WTC11 (cell line): Measurements from ENCODE around the gene RIOK2. TPM values are rescaled to one million over a fixed set of nuclear protein-coding genes. Genes with fewer than 3 reads are reported as not detected.

ENCODE experiments used
- ATAC-seq: fragments of 200-7000 bp; cut with Tn5 transposase; 2 replicates; pipeline ENCODE4 v1.10.0; 2021; ENCODE audit warnings: mild to moderate bottlenecking, moderate library complexity
- CTCF ChIA-PET: fragments of 300-600 bp; sonication (Branson Sonifier 250); formaldehyde crosslinking; loops from one replicate; lab custom pipeline; 2021; ENCODE audit warnings: antibody characterized with exemption; lab: Charles Lee
- POLR2A ChIA-PET: fragments of 350-600 bp; sonication (Branson Sonifier 250); formaldehyde crosslinking; loops from one replicate; lab custom pipeline; 2021; ENCODE audit warnings: antibody characterized with exemption; lab: Charles Lee
- DNase-seq: peaks from one replicate; pipeline ENCODE4 v3.0.0; 2021; ENCODE audit warnings: low spot score
- H3K27ac Mint-ChIP-seq: 2 replicates; pipeline ENCODE4 v1.8.0; 2021; ENCODE audit warnings: mixed read lengths
- H3K27me3 Mint-ChIP-seq: 2 replicates; pipeline ENCODE4 v1.8.0; 2021; ENCODE audit warnings: low read depth, mild to moderate bottlenecking, moderate library complexity, mixed read lengths
- H3K36me3 Mint-ChIP-seq: 2 replicates; pipeline ENCODE4 v1.8.0; 2021; ENCODE audit warnings: mixed read lengths
- H3K4me1 Mint-ChIP-seq: 2 replicates; pipeline ENCODE4 v1.8.0; 2022; ENCODE audit warnings: mixed read lengths
- H3K4me3 Mint-ChIP-seq: 2 replicates; pipeline ENCODE4 v1.8.0; 2021; ENCODE audit warnings: mild to moderate bottlenecking, moderate library complexity, mixed read lengths
- H3K9me3 Mint-ChIP-seq: 2 replicates; pipeline ENCODE4 v1.8.0; 2021; ENCODE audit warnings: mixed read lengths
- CREM ChIP-seq: sonication (generic); formaldehyde crosslinking; IDR thresholded peaks from 2 replicates; pipeline ENCODE4 v1.8.1; 2022; ENCODE audit warnings: mild to moderate bottlenecking, missing genetic modification reagents, moderate library complexity
- FOXP4 ChIP-seq: sonication (generic); formaldehyde crosslinking; IDR thresholded peaks from 2 replicates; pipeline ENCODE4 v1.8.0; 2022; ENCODE audit warnings: mild to moderate bottlenecking, missing genetic modification reagents
- GTF2I ChIP-seq: fragments of 250-450 bp; sonication (Bioruptor Pico); conservative IDR thresholded peaks from 2 replicates; pipeline ENCODE4 v1.4.0; 2021; ENCODE audit warnings: mild to moderate bottlenecking
- HMGXB4 ChIP-seq: sonication (generic); formaldehyde crosslinking; IDR thresholded peaks from 2 replicates; pipeline ENCODE4 v1.8.1; 2023; ENCODE audit warnings: mild to moderate bottlenecking, moderate library complexity, missing genetic modification reagents
- JAZF1 ChIP-seq: fragments of 250-450 bp; sonication (Bioruptor Pico); IDR thresholded peaks from 2 replicates; pipeline ENCODE4 v1.9.0; 2021; ENCODE audit warnings: moderate library complexity, mild to moderate bottlenecking, inconsistent platforms
- JUN ChIP-seq: sonication (generic); formaldehyde crosslinking; IDR thresholded peaks from 2 replicates; pipeline ENCODE4 v1.8.0; 2023; ENCODE audit warnings: mild to moderate bottlenecking, missing genetic modification reagents
- MXD4 ChIP-seq: fragments of 250-450 bp; sonication (Bioruptor Pico); IDR thresholded peaks from 2 replicates; pipeline ENCODE4 v1.8.0; 2021; ENCODE audit warnings: mild to moderate bottlenecking, moderate library complexity, borderline replicate concordance
- MYBL2 ChIP-seq: sonication (generic); formaldehyde crosslinking; IDR thresholded peaks from 2 replicates; pipeline ENCODE4 v1.8.1; 2023; ENCODE audit warnings: mild to moderate bottlenecking, moderate library complexity, missing genetic modification reagents
- NFYB ChIP-seq: sonication (generic); formaldehyde crosslinking; conservative IDR thresholded peaks from 2 replicates; pipeline ENCODE4 v1.8.0; 2022; ENCODE audit warnings: low read depth, missing genetic modification reagents
- OVOL2 ChIP-seq: fragments of 250-450 bp; sonication (Bioruptor Pico); IDR thresholded peaks from 2 replicates; pipeline ENCODE4 v1.9.0; 2021; ENCODE audit warnings: mild to moderate bottlenecking, borderline replicate concordance
- PREB ChIP-seq: sonication (generic); formaldehyde crosslinking; IDR thresholded peaks from 2 replicates; pipeline ENCODE4 v1.8.1; 2022; ENCODE audit warnings: mild to moderate bottlenecking, missing genetic modification reagents, moderate library complexity, borderline replicate concordance
- TCF7 ChIP-seq: sonication (generic); formaldehyde crosslinking; IDR thresholded peaks from 2 replicates; pipeline ENCODE4 v1.8.0; 2022; ENCODE audit warnings: mild to moderate bottlenecking, low read depth, missing genetic modification reagents, moderate library complexity
- TP53 ChIP-seq: sonication (generic); formaldehyde crosslinking; IDR thresholded peaks from 2 replicates; pipeline ENCODE4 v1.8.1; 2023; ENCODE audit warnings: mild to moderate bottlenecking, missing genetic modification reagents
- USF1 ChIP-seq: sonication (generic); formaldehyde crosslinking; IDR thresholded peaks from 2 replicates; pipeline ENCODE4 v1.8.0; 2022; ENCODE audit warnings: mild to moderate bottlenecking, missing genetic modification reagents
- ZBTB21 ChIP-seq: sonication (generic); formaldehyde crosslinking; IDR thresholded peaks from 2 replicates; pipeline ENCODE4 v1.8.1; 2023; ENCODE audit warnings: mild to moderate bottlenecking, missing genetic modification reagents, borderline replicate concordance
- ZMAT4 ChIP-seq: fragments of 250-450 bp; sonication (Bioruptor Pico); IDR thresholded peaks from 2 replicates; pipeline ENCODE4 v1.9.0; 2021; ENCODE audit warnings: mild to moderate bottlenecking
- ZNF232 ChIP-seq: sonication (generic); formaldehyde crosslinking; IDR thresholded peaks from 2 replicates; pipeline ENCODE4 v1.8.0; 2022; ENCODE audit warnings: mild to moderate bottlenecking, missing genetic modification reagents
- ZNF281 ChIP-seq: sonication (generic); formaldehyde crosslinking; IDR thresholded peaks from 2 replicates; pipeline ENCODE4 v1.8.0; 2023; ENCODE audit warnings: mild to moderate bottlenecking, missing genetic modification reagents
- ZNF425 ChIP-seq: fragments of 250-450 bp; sonication (Bioruptor Pico); conservative IDR thresholded peaks from 2 replicates; pipeline ENCODE4 v1.9.0; 2021; ENCODE audit warnings: mild to moderate bottlenecking
- ZNF671 ChIP-seq: fragments of 250-450 bp; sonication (Bioruptor Pico); IDR thresholded peaks from 2 replicates; pipeline ENCODE4 v1.8.0; 2021; ENCODE audit warnings: mild to moderate bottlenecking
- total RNA-seq: library from RNA; stranded (reverse); gene quantifications from 3 replicates; pipeline ENCODE4 v1.2.3, GENCODE V29; 2021

Gene RIOK2
- total RNA-seq, 1 experiment from 2014 or later = 35.2 TPM

- no peak for ATAC-seq
- Mint-ChIP-seq H3K27ac (no peak overlapping the region), H3K36me3 (peaks cover 4% of the 10 kb centered on the region; the same call in 1 of the 2 replicates), H3K27me3 (no peaks in the 10 kb centered on the region), H3K9me3 (peaks cover 58% of the 10 kb centered on the region), H3K4me1 (no peaks in the 10 kb centered on the region), H3K4me3 (no peak overlapping the region)
- DNase-seq = no peak
- no peak for TF ChIP-seq FOXP4 (CRISPR knock-in tag)
- TF ChIP-seq GTF2I (CRISPR knock-in tag) = no peak
- no peak for TF ChIP-seq MXD4
- no peak for TF ChIP-seq CREM
- no peak for TF ChIP-seq ZNF671
- no peak for TF ChIP-seq JUN (CRISPR knock-in tag)
- no peak for TF ChIP-seq ZNF281 (CRISPR knock-in tag)
- no peak for TF ChIP-seq ZNF232 (CRISPR knock-in tag)
- TF ChIP-seq ZMAT4 (CRISPR knock-in tag) = no peak
- no peak for TF ChIP-seq JAZF1 (CRISPR knock-in tag)
- no peak for TF ChIP-seq NFYB (CRISPR knock-in tag)
- TF ChIP-seq PREB (CRISPR knock-in tag) = no peak
- no peak for TF ChIP-seq TP53 (CRISPR knock-in tag)
- TF ChIP-seq MYBL2 (CRISPR knock-in tag) = no peak
- no peak for TF ChIP-seq TCF7 (CRISPR knock-in tag)
- TF ChIP-seq USF1 (CRISPR knock-in tag) = no peak
- no peak for TF ChIP-seq OVOL2 (CRISPR knock-in tag)
- no peak for TF ChIP-seq HMGXB4 (CRISPR knock-in tag)
- no peak for TF ChIP-seq ZNF425 (CRISPR knock-in tag)
- TF ChIP-seq ZBTB21 (CRISPR knock-in tag) = no peak
- POLR2A ChIA-PET = no interaction called here
- CTCF ChIA-PET = interaction anchor here (2.1 kb wide), 1 partner anchor 22 kb away, joined by 8 read pairs; no protein-coding TSS in a partner anchor
Measured at GRCh38 chr5:97209343-97209742, 26.3 kb upstream of the RIOK2 start.
